HG03442 (cell line): ENCODE data around the gene C1orf210.

Experiments
- ATAC-seq: cut with Tn5 transposase; IDR thresholded peaks from one replicate; pipeline ENCODE4 v1.9.1; 2021; ENCODE audit warnings: mild to moderate bottlenecking, moderate library complexity; ENCODE audit not compliant: unreplicated experiment

C1orf210 gene

GRCh38 chr1:43296207-43296606 is 10.8 kb upstream of the C1orf210 start:
- no peak for ATAC-seq

GRCh38 chr1:43294761-43295160 is 9.4 kb upstream of the C1orf210 start:
- no peak for ATAC-seq

GRCh38 chr1:43293896-43294760 is 8.7 kb upstream of the C1orf210 start:
- ATAC-seq: no peak

GRCh38 chr1:43293176-43293575 is 7.8 kb upstream of the C1orf210 start:
- ATAC-seq: no peak

- ATAC-seq: no peak
These were observed 7.3 kb upstream of the C1orf210 start for GRCh38 chr1:43292679-43293078.

- no peak for ATAC-seq
These were observed 6.8 kb upstream of the C1orf210 start for GRCh38 chr1:43292216-43292615.

GRCh38 chr1:43288785-43289706 is 3.7 kb upstream of the C1orf210 start:
- ATAC-seq: no peak

GRCh38 chr1:43288058-43288784 is 2.8 kb upstream of the C1orf210 start:
- no peak for ATAC-seq

GRCh38 chr1:43286533-43286932 is 1.2 kb upstream of the C1orf210 start:
- no peak for ATAC-seq

GRCh38 chr1:43286115-43286514 is 734 bp upstream of the C1orf210 start:
- ATAC-seq: no peak

GRCh38 chr1:43284546-43285110 is 753 bp downstream of the C1orf210 start:
- no peak for ATAC-seq

GRCh38 chr1:43284065-43284464 is 1.3 kb downstream of the C1orf210 start:
- no peak for ATAC-seq

GRCh38 chr1:43282220-43283195 is 2.9 kb downstream of the C1orf210 start:
- ATAC-seq: no peak

- ATAC-seq: no peak
These were observed 4.7 kb downstream of the C1orf210 start for GRCh38 chr1:43280692-43281091.

- no peak for ATAC-seq
These were observed 5.7 kb downstream of the C1orf210 start for GRCh38 chr1:43279666-43280065.

- no peak for ATAC-seq
These were observed 6.2 kb downstream of the C1orf210 start for GRCh38 chr1:43279161-43279560.

- ATAC-seq: no peak
These were observed 8.1 kb downstream of the C1orf210 start for GRCh38 chr1:43277116-43277876.

GRCh38 chr1:43276673-43277072 is 8.7 kb downstream of the C1orf210 start:
- ATAC-seq: no peak
